ENCODE data around the gene SYT9.

DNA sequence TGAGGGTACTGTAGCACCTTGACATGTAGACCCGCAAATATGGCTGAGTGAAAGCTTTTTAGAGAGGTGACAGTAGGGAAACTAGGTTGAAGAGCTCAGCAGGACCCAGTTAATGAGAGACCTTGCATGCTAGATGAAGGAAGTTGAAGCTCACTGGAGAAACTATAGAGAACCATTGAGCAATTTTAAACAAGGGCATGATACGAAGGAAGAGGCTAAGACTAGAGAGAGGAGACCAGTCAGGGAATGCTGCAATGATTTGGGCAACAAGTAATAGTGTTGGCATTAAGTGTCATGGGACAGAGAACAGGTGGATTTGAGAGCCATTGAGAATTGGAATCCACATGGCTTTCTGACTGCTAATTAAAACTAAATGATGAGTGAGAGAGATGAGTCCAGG is 237.7 kb downstream of the SYT9 start:
- TF ChIP-seq TCF4 (CRISPR knock-in tag; IDR thresholded peaks at IDR 0.05; ENCODE audit: borderline replicate concordance) (no peak), ISL1 (CRISPR knock-in tag; IDR thresholded peaks at IDR 0.05) (no peak), ZFP3 (CRISPR knock-in tag; IDR thresholded peaks at IDR 0.05) (no peak), ARNTL (CRISPR knock-in tag; IDR thresholded peaks at IDR 0.05; ENCODE audit: borderline replicate concordance, low read depth) (no peak), PPARA (CRISPR knock-in tag; IDR thresholded peaks at IDR 0.05; ENCODE audit: borderline replicate concordance) (no peak), TOX (CRISPR knock-in tag; IDR thresholded peaks at IDR 0.05; ENCODE audit: borderline replicate concordance) (no peak), ZFP30 (CRISPR knock-in tag; IDR thresholded peaks at IDR 0.05) (no peak)
